PC-9 (cell line): ENCODE data around the gene SH3RF2. TPM values are rescaled to one million over a fixed set of nuclear protein-coding genes. Genes with fewer than 3 reads are reported as not detected.

ENCODE experiments used
- BruUV-seq: library from RNA; stranded (reverse); fragments of 400-500 nt; replicated peaks from 2 replicates; lab custom pipeline; 2021; lab: Mats Ljungman, UMichigan
- CTCF ChIA-PET: fragments of 300-600 bp; sonication (Branson Sonifier 250); formaldehyde crosslinking; loops from one replicate; lab custom pipeline; 2022; ENCODE audit warnings: antibody characterized with exemption; lab: Charles Lee
- POLR2A ChIA-PET: fragments of 300-600 bp; sonication (Branson Sonifier 250); formaldehyde crosslinking; loops from one replicate; lab custom pipeline; 2022; ENCODE audit warnings: antibody characterized with exemption; ENCODE audit not compliant: unreplicated experiment; lab: Charles Lee
- DNase-seq, 2 experiments: peaks; one replicate each; pipeline versions ENCODE4 v3.0.0 to v3.0.0-alpha.2; 2015 to 2022; ENCODE audit warnings: mixed read lengths in 1 of 2
- H2AFZ ChIP-seq: fragments of 200-600 bp; sonication (generic); 2 replicates; pipeline ENCODE4 v1.8.1; 2017; ENCODE audit warnings: antibody characterized with exemption
- H3F3A ChIP-seq: fragments of 200-600 bp; sonication (generic); 2 replicates; pipeline ENCODE4 v1.8.1; 2017; ENCODE audit warnings: antibody characterized with exemption, mild to moderate bottlenecking, low read depth; ENCODE audit not compliant: insufficient read depth
- H3K27ac ChIP-seq: fragments of 200-600 bp; sonication (generic); 2 replicates; pipeline ENCODE4 v1.6.1; 2016; ENCODE audit warnings: mixed run types
- H3K27me3 ChIP-seq: fragments of 200-600 bp; sonication (generic); 2 replicates; pipeline ENCODE4 v1.6.1; 2016; ENCODE audit warnings: low read depth, mixed run types; ENCODE audit not compliant: insufficient read depth
- H3K36me3 ChIP-seq: fragments of 200-600 bp; sonication (generic); 2 replicates; pipeline ENCODE4 v1.6.1; 2016; ENCODE audit warnings: low read depth, mixed run types
- H3K4me1 ChIP-seq: fragments of 200-600 bp; sonication (generic); replicated peaks from 2 replicates; pipeline ENCODE4 v1.6.1; 2016; ENCODE audit warnings: mixed run types; ENCODE audit not compliant: insufficient read depth
- H3K4me2 ChIP-seq: fragments of 200-600 bp; sonication (generic); 2 replicates; pipeline ENCODE4 v1.6.1; 2017; ENCODE audit warnings: mixed run types
- H3K4me3 ChIP-seq: fragments of 200-600 bp; sonication (generic); 2 replicates; pipeline ENCODE4 v1.6.1; 2016; ENCODE audit warnings: mixed run types
- H3K79me2 ChIP-seq: fragments of 200-600 bp; sonication (generic); 2 replicates; pipeline ENCODE4 v1.6.1; 2017; ENCODE audit warnings: low read depth, mixed run types
- H3K9me2 ChIP-seq: fragments of 200-600 bp; sonication (generic); 2 replicates; pipeline ENCODE4 v1.8.1; 2017; ENCODE audit warnings: mild to moderate bottlenecking; ENCODE audit not compliant: insufficient read depth
- H3K9me3 ChIP-seq: fragments of 200-600 bp; sonication (generic); 2 replicates; pipeline ENCODE4 v1.8.1; 2016; ENCODE audit warnings: low read depth; ENCODE audit not compliant: insufficient read depth
- H4K20me1 ChIP-seq: fragments of 200-600 bp; sonication (generic); 2 replicates; pipeline ENCODE4 v1.8.1; 2017; ENCODE audit not compliant: insufficient read depth
- EZH2 ChIP-seq: fragments of 200-600 bp; sonication (generic); IDR thresholded peaks from 2 replicates; pipeline ENCODE4 v1.8.0; 2017; ENCODE audit warnings: antibody characterized with exemption, low read depth
- intact Hi-C: fragments of 100-400 bp; cut with micrococcal nuclease; formaldehyde crosslinking; loops from one replicate; pipeline ENCODE4 v1.10.0; 2022; ENCODE audit not compliant: unreplicated experiment
- total RNA-seq: library from RNA; stranded (reverse); gene quantifications from 2 replicates; pipeline ENCODE4 v1.2.3, GENCODE V29; 2021
- TF ChIP-seq, protein P1 (sequence below): fragments of 200-600 bp; sonication (generic); conservative IDR thresholded peaks from 2 replicates; pipeline ENCODE4 v1.6.1; 2017; ENCODE audit warnings: mixed run types, antibody characterized with exemption, mild to moderate bottlenecking, moderate library complexity

Gene SH3RF2
- total RNA-seq, 1 experiment from 2014 or later: 37.2 TPM

DNA sequence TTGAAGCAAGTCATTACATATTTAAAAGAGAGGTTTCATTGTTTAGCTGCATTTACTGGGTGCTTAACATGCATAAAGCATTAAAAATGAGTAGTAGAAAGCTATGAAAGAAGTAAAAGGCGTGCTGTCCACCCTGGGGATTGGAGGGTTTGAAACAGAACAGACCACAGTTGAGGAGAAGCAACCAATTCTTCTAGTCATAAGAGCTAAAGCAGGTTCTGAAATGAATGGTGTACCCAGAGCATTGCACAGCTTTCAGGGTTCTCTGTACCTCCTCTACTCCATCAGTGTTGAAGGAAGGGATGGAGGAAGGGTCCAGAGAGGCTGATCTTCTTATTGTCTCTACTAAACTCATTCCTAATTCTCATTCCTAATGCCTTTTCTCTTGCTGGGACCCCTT lies 68.9 kb downstream of the SH3RF2 start:
- intact Hi-C loops: no loop called here
- POLR2A ChIA-PET: no interaction called here
- no peak for DNase-seq
- no peaks in the 10 kb centered on the region for H3K79me2 ChIP-seq
- no peak overlapping the region for H2AFZ ChIP-seq
- no peaks in the 10 kb centered on the region for H4K20me1 ChIP-seq
- H3K4me2 ChIP-seq: no peak overlapping the region
- H3K4me3 ChIP-seq: no peak overlapping the region
- TF ChIP-seq EZH2: no peak
- TF ChIP-seq, protein P1, sequence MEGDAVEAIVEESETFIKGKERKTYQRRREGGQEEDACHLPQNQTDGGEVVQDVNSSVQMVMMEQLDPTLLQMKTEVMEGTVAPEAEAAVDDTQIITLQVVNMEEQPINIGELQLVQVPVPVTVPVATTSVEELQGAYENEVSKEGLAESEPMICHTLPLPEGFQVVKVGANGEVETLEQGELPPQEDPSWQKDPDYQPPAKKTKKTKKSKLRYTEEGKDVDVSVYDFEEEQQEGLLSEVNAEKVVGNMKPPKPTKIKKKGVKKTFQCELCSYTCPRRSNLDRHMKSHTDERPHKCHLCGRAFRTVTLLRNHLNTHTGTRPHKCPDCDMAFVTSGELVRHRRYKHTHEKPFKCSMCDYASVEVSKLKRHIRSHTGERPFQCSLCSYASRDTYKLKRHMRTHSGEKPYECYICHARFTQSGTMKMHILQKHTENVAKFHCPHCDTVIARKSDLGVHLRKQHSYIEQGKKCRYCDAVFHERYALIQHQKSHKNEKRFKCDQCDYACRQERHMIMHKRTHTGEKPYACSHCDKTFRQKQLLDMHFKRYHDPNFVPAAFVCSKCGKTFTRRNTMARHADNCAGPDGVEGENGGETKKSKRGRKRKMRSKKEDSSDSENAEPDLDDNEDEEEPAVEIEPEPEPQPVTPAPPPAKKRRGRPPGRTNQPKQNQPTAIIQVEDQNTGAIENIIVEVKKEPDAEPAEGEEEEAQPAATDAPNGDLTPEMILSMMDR: no peak
- H3K9me2 ChIP-seq: no peaks in the 10 kb centered on the region
- H3K36me3 ChIP-seq: peaks cover 12% of the 10 kb centered on the region; the same call in 1 of the 2 replicates
- no peaks in the 10 kb centered on the region for H3F3A ChIP-seq
- no peaks in the 10 kb centered on the region for H3K4me1 ChIP-seq
- no peak overlapping the region for H3K27ac ChIP-seq
- no peaks in the 10 kb centered on the region for H3K9me3 ChIP-seq
- CTCF ChIA-PET: no interaction called here
- H3K27me3 ChIP-seq: no peaks in the 10 kb centered on the region
- BruUV-seq: no TSS peak

- Histone ChIP-seq H3K4me2 (no peak overlapping the region), H3K27me3 (no peaks in the 10 kb centered on the region), H3K4me3 (no peak overlapping the region), H2AFZ (no peak overlapping the region), H3K36me3 (peaks cover 10% of the 10 kb centered on the region; the same call in 1 of the 2 replicates), H3K27ac (no peak overlapping the region), H3K79me2 (no peaks in the 10 kb centered on the region), H3K4me1 (no peaks in the 10 kb centered on the region), H3K9me3 (no peaks in the 10 kb centered on the region), H3F3A (no peaks in the 10 kb centered on the region), H4K20me1 (no peaks in the 10 kb centered on the region), H3K9me2 (no peaks in the 10 kb centered on the region)
- DNase-seq: no peak
- BruUV-seq: no TSS peak
- ChIA-PET POLR2A (no interaction called here), CTCF (no interaction called here)
- intact Hi-C loops: no loop called here
- TF ChIP-seq, protein P1: no peak
- no peak for TF ChIP-seq EZH2
Observed at GRCh38 chr5:146005723-146006122, 69.3 kb downstream of the SH3RF2 start.

- no peak for DNase-seq
- TF ChIP-seq, protein P1: no peak
- no peak for TF ChIP-seq EZH2
- ChIA-PET POLR2A (no interaction called here), CTCF (no interaction called here)
- Histone ChIP-seq H4K20me1 (no peaks in the 10 kb centered on the region), H2AFZ (no peak overlapping the region), H3K27me3 (no peaks in the 10 kb centered on the region), H3F3A (no peaks in the 10 kb centered on the region), H3K36me3 (0 out of 2 replicates have a peak, but pooled peaks cover 6% of the 10 kb centered on the region), H3K79me2 (no peaks in the 10 kb centered on the region), H3K27ac (no peak overlapping the region), H3K4me3 (no peak overlapping the region), H3K9me3 (no peaks in the 10 kb centered on the region), H3K4me2 (no peak overlapping the region), H3K4me1 (no peaks in the 10 kb centered on the region), H3K9me2 (no peaks in the 10 kb centered on the region)
- no TSS peak for BruUV-seq
- intact Hi-C loops: no loop called here
Observed at GRCh38 chr5:146006470-146007190, 70.3 kb downstream of the SH3RF2 start.
